WTC11 (cell line): Measurements from ENCODE around the gene CTXN1. TPM values are rescaled to one million over a fixed set of nuclear protein-coding genes. Genes with fewer than 3 reads are reported as not detected.
A peak's percentile ranks its signal among the peaks of the same experiment; 100 is the strongest.

Experiments
- ATF2 ChIP-seq: sonication (generic); formaldehyde crosslinking; IDR thresholded peaks from 2 replicates; pipeline ENCODE4 v1.8.1; 2022; ENCODE audit warnings: low read depth, missing genetic modification reagents, borderline replicate concordance
- ATF6 ChIP-seq: sonication (generic); formaldehyde crosslinking; IDR thresholded peaks from 2 replicates; pipeline ENCODE4 v1.8.1; 2023; ENCODE audit warnings: mild to moderate bottlenecking, missing genetic modification reagents
- CTCF ChIP-seq: fragments of 200-600 bp; IDR thresholded peaks from 2 replicates; pipeline ENCODE4 v1.8.0; 2022; ENCODE audit warnings: antibody characterized with exemption
- GABPB1 ChIP-seq: sonication (generic); formaldehyde crosslinking; IDR thresholded peaks from 2 replicates; pipeline ENCODE4 v1.8.1; 2023; ENCODE audit warnings: mild to moderate bottlenecking, missing genetic modification reagents
- IRF2 ChIP-seq: sonication (generic); formaldehyde crosslinking; IDR thresholded peaks from 2 replicates; pipeline ENCODE4 v1.8.0; 2022; ENCODE audit warnings: low read depth, missing genetic modification reagents, borderline replicate concordance
- KAT7 ChIP-seq: sonication (generic); formaldehyde crosslinking; IDR thresholded peaks from 2 replicates; pipeline ENCODE4 v1.8.1; 2023; ENCODE audit warnings: missing genetic modification reagents, mild to moderate bottlenecking, borderline replicate concordance
- PRDM15 ChIP-seq: sonication (generic); formaldehyde crosslinking; IDR thresholded peaks from 2 replicates; pipeline ENCODE4 v1.8.0; 2022; ENCODE audit warnings: missing genetic modification reagents
- PREB ChIP-seq: sonication (generic); formaldehyde crosslinking; IDR thresholded peaks from 2 replicates; pipeline ENCODE4 v1.8.1; 2022; ENCODE audit warnings: mild to moderate bottlenecking, missing genetic modification reagents, moderate library complexity, borderline replicate concordance
- SP1 ChIP-seq: sonication (generic); formaldehyde crosslinking; conservative IDR thresholded peaks from 2 replicates; pipeline ENCODE4 v1.8.1; 2022; ENCODE audit warnings: missing genetic modification reagents
- ZBTB43 ChIP-seq: sonication (generic); formaldehyde crosslinking; IDR thresholded peaks from 2 replicates; pipeline ENCODE4 v1.8.1; 2023; ENCODE audit warnings: mild to moderate bottlenecking, missing genetic modification reagents
- ZNF138 ChIP-seq: sonication (generic); formaldehyde crosslinking; conservative IDR thresholded peaks from 2 replicates; pipeline ENCODE4 v1.8.1; 2022; ENCODE audit warnings: mild to moderate bottlenecking, moderate library complexity, missing genetic modification reagents
- ZNF671 ChIP-seq: fragments of 250-450 bp; sonication (Bioruptor Pico); IDR thresholded peaks from 2 replicates; pipeline ENCODE4 v1.8.0; 2021; ENCODE audit warnings: mild to moderate bottlenecking
- ZSCAN18 ChIP-seq: fragments of 250-450 bp; sonication (Bioruptor Pico); IDR thresholded peaks from 2 replicates; pipeline ENCODE4 v2.1.2; 2022; ENCODE audit warnings: mild to moderate bottlenecking, moderate library complexity
- total RNA-seq: library from RNA; stranded (reverse); gene quantifications from 3 replicates; pipeline ENCODE4 v1.2.3, GENCODE V29; 2021
- TF ChIP-seq, protein P1 (sequence below): sonication (generic); formaldehyde crosslinking; IDR thresholded peaks from 2 replicates; pipeline ENCODE4 v1.8.1; 2023; ENCODE audit warnings: mild to moderate bottlenecking, missing genetic modification reagents, moderate library complexity
- TF ChIP-seq, protein P2 (sequence below): sonication (generic); formaldehyde crosslinking; IDR thresholded peaks from 2 replicates; pipeline ENCODE4 v1.8.1; 2022; ENCODE audit warnings: missing genetic modification reagents, borderline replicate concordance
- TF ChIP-seq, protein P3 (sequence below): sonication (generic); formaldehyde crosslinking; IDR thresholded peaks from 2 replicates; pipeline ENCODE4 v1.8.1; 2023; ENCODE audit warnings: mild to moderate bottlenecking, missing genetic modification reagents, borderline replicate concordance

Gene CTXN1
- total RNA-seq, 1 experiment from 2014 or later = 48.2 TPM

DNA sequence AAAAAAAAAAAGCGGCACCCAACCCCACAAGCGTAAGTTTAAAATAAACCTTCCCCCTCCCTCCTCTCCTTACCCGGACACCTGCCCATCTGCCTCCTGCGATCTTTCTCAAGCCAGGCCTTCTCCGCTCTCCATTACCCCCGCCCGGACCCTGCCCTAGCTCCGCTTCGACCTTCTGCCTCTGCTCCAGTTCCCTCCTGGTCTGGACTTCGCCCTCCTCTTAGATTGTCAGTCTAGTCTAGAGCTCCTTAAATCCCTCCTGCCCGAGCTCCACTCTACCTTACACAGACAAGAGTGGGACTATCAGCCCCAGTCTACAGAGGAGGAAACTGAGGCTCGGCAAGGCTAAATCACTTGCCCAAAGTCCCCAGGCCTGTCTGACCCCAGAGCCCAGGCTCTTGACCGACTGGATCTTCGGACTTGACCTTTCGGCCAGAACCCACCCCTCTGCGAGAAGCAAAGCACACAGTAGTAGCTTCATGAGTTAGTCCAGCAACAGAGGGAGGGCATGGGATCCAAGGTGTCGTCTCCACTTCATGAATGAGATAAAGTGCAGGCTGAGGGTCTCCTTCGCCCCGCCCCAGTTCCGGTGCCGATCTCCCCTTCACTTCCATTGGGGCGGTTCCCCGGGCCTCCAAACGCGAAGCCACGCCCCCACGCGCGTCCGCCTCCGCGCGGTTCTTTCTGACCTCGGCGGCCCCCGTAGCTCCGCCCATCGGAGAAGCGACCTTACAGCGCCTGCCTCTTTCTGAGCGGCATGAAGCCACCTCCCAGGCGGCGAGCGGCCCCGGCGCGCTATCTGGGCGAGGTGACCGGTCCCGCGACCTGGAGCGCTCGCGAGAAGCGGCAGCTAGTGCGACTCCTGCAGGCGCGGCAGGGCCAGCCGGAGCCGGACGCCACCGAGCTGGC is 6.1 kb downstream of the CTXN1 start, which contains the start of gene SNAPC2 (continued):
- TF ChIP-seq ATF6 (CRISPR knock-in tag) = no peak
- TF ChIP-seq GABPB1 (CRISPR knock-in tag) = no peak
- no peak for TF ChIP-seq PREB (CRISPR knock-in tag)
- TF ChIP-seq ZNF138 = peak; percentile 91; the same call in 1 of the 2 replicates
- TF ChIP-seq SP1 (CRISPR knock-in tag) = peak; percentile 99
- TF ChIP-seq ZSCAN18 (CRISPR knock-in tag) = no peak
- TF ChIP-seq CTCF = no peak
- TF ChIP-seq ZBTB43 = no peak
- TF ChIP-seq PRDM15 (CRISPR knock-in tag) = no peak
- TF ChIP-seq ZNF671 (CRISPR knock-in tag) = no peak
- TF ChIP-seq ATF2 (CRISPR knock-in tag) = no peak
- TF ChIP-seq, protein P1, sequence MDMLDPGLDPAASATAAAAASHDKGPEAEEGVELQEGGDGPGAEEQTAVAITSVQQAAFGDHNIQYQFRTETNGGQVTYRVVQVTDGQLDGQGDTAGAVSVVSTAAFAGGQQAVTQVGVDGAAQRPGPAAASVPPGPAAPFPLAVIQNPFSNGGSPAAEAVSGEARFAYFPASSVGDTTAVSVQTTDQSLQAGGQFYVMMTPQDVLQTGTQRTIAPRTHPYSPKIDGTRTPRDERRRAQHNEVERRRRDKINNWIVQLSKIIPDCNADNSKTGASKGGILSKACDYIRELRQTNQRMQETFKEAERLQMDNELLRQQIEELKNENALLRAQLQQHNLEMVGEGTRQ (CRISPR knock-in tag) = peak; percentile 31
- TF ChIP-seq, protein P2, sequence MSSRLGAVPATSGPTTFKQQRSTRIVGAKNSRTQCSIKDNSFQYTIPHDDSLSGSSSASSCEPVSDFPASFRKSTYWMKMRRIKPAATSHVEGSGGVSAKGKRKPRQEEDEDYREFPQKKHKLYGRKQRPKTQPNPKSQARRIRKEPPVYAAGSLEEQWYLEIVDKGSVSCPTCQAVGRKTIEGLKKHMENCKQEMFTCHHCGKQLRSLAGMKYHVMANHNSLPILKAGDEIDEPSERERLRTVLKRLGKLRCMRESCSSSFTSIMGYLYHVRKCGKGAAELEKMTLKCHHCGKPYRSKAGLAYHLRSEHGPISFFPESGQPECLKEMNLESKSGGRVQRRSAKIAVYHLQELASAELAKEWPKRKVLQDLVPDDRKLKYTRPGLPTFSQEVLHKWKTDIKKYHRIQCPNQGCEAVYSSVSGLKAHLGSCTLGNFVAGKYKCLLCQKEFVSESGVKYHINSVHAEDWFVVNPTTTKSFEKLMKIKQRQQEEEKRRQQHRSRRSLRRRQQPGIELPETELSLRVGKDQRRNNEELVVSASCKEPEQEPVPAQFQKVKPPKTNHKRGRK (CRISPR knock-in tag) = no peak
- TF ChIP-seq IRF2 (CRISPR knock-in tag) = no peak
- TF ChIP-seq KAT7 (CRISPR knock-in tag) = no peak
- TF ChIP-seq, protein P3, sequence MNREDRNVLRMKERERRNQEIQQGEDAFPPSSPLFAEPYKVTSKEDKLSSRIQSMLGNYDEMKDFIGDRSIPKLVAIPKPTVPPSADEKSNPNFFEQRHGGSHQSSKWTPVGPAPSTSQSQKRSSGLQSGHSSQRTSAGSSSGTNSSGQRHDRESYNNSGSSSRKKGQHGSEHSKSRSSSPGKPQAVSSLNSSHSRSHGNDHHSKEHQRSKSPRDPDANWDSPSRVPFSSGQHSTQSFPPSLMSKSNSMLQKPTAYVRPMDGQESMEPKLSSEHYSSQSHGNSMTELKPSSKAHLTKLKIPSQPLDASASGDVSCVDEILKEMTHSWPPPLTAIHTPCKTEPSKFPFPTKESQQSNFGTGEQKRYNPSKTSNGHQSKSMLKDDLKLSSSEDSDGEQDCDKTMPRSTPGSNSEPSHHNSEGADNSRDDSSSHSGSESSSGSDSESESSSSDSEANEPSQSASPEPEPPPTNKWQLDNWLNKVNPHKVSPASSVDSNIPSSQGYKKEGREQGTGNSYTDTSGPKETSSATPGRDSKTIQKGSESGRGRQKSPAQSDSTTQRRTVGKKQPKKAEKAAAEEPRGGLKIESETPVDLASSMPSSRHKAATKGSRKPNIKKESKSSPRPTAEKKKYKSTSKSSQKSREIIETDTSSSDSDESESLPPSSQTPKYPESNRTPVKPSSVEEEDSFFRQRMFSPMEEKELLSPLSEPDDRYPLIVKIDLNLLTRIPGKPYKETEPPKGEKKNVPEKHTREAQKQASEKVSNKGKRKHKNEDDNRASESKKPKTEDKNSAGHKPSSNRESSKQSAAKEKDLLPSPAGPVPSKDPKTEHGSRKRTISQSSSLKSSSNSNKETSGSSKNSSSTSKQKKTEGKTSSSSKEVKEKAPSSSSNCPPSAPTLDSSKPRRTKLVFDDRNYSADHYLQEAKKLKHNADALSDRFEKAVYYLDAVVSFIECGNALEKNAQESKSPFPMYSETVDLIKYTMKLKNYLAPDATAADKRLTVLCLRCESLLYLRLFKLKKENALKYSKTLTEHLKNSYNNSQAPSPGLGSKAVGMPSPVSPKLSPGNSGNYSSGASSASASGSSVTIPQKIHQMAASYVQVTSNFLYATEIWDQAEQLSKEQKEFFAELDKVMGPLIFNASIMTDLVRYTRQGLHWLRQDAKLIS = no peak
